GM21515 (cell line): ENCODE results near the gene B4GALT7.

ENCODE experiments used
- ATAC-seq: cut with Tn5 transposase; IDR thresholded peaks from one replicate; pipeline ENCODE4 v1.9.1; 2021; ENCODE audit not compliant: unreplicated experiment

Gene B4GALT7

GRCh38 chr5:177592905-177593304 is 7.0 kb upstream of the B4GALT7 start:
- no peak for ATAC-seq

- ATAC-seq, result no peak
These were observed 6.4 kb upstream of the B4GALT7 start for GRCh38 chr5:177593511-177593910.

- ATAC-seq, result no peak
These were observed 5.9 kb upstream of the B4GALT7 start for GRCh38 chr5:177594071-177594470.

- no peak for ATAC-seq
These were observed 4.8 kb upstream of the B4GALT7 start for GRCh38 chr5:177595026-177595585.

GRCh38 chr5:177595991-177596774 is 3.7 kb upstream of the B4GALT7 start:
- no peak for ATAC-seq

- ATAC-seq, result no peak
These were observed 3.1 kb upstream of the B4GALT7 start for GRCh38 chr5:177596775-177597238.

- ATAC-seq, result no peak
These were observed 1.5 kb upstream of the B4GALT7 start for GRCh38 chr5:177598477-177598876.

- no peak for ATAC-seq
These were observed 631 bp downstream of the B4GALT7 start for GRCh38 chr5:177600508-177601018.

- ATAC-seq, result no peak
These were observed 1.2 kb downstream of the B4GALT7 start for GRCh38 chr5:177601126-177601525.

GRCh38 chr5:177601577-177602457 is 1.9 kb downstream of the B4GALT7 start:
- no peak for ATAC-seq

- no peak for ATAC-seq
These were observed 2.5 kb downstream of the B4GALT7 start for GRCh38 chr5:177602458-177602830.

- ATAC-seq, result no peak
These were observed 3.7 kb downstream of the B4GALT7 start for GRCh38 chr5:177603631-177604030.

- no peak for ATAC-seq
These were observed 4.2 kb downstream of the B4GALT7 start for GRCh38 chr5:177604116-177604521.

- no peak for ATAC-seq
These were observed 4.7 kb downstream of the B4GALT7 start for GRCh38 chr5:177604656-177605055.

GRCh38 chr5:177605078-177605477 is 5.1 kb downstream of the B4GALT7 start:
- ATAC-seq, result no peak

GRCh38 chr5:177605667-177606066 is 5.7 kb downstream of the B4GALT7 start:
- ATAC-seq, result no peak

GRCh38 chr5:177606071-177607051 is 6.4 kb downstream of the B4GALT7 start:
- no peak for ATAC-seq

GRCh38 chr5:177607115-177607451 is 7.2 kb downstream of the B4GALT7 start:
- ATAC-seq, result no peak

- ATAC-seq, result no peak
These were observed 7.7 kb downstream of the B4GALT7 start for GRCh38 chr5:177607452-177608192.
